Measurements from ENCODE around the gene ACTN1.

ACTN1 gene

DNA sequence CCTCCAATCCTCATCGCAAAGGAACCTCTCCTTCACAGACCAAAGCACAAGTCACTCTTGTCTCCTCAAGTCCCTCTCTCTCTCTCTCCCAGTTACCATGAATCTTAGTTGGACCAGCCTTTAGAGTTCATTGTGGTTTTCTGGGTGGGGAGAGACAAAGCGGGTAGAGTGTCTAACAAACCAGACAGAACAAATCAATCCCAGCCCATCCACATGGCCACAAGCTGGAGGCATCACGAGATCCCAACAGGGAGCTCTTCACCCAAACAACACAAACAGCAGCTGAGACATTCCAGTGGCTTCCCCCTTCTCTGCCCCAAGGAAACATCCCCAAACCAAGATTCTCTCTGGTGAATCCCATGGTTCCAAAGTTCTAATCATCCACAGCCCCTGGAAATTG is 22.4 kb downstream of the ACTN1 start:
- Histone ChIP-seq H3K27ac (peak overlapping the region in 16 of 21 experiments; percentile 16 to 86 (median 54)), H3K4me3 (no peak overlapping the region)

- H3K4me3 ChIP-seq = no peak overlapping the region
- peak overlapping the region in 17 of 21 experiments; percentile 21 to 86 (median 53) for H3K27ac ChIP-seq
Observed at GRCh38 chr14:68955851-68956179, 23.3 kb downstream of the ACTN1 start.

- no peak overlapping the region for H3K4me3 ChIP-seq
Observed at GRCh38 chr14:68955164-68955850, 23.8 kb downstream of the ACTN1 start.

GRCh38 chr14:68953196-68953555 is 25.9 kb downstream of the ACTN1 start:
- Histone ChIP-seq H3K27ac (peak overlapping the region in 19 of 21 experiments; percentile 13 to 90 (median 76)), H3K4me3 (no peak overlapping the region)

More at GRCh38 chr14:68955164-68955850, 23.8 kb downstream of the ACTN1 start:
- H3K27ac ChIP-seq = peak overlapping the region in 17 of 21 experiments; percentile 2 to 86 (median 51)

DNA sequence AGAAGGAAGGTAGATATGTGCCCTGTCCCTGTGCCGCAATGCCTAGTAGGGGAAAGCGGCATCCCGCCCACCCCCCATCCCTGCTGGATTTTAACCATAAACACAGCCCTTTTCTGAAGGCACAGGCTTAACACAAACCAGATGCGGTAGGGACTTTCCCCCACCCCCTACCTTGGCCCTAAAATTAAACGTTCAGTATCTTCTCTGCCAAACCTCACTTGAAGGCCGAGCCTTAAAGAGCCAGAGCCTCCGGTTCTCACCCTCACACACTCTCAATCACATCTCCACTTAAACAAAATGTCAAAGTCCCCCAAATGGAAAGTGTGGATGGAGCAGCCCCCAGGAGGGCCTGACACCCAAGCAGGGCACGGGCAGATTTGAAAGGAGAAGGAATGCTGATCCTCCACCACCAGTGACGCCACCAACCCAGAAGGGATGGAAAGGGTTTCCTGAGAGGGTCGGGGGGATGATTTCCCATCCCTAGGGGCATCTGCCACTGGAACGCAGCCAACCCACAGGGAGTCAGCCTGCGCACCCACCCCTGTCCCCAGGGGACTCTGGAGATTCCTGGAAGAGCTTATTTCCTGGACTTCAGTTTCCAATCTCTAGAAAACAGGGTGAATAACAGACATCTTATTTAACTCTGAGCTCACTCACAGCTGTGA is 26.4 kb downstream of the ACTN1 start:
- no peak overlapping the region for H3K4me3 ChIP-seq
- H3K27ac ChIP-seq = peak overlapping the region in 20 of 21 experiments; percentile 4 to 90 (median 78)

DNA sequence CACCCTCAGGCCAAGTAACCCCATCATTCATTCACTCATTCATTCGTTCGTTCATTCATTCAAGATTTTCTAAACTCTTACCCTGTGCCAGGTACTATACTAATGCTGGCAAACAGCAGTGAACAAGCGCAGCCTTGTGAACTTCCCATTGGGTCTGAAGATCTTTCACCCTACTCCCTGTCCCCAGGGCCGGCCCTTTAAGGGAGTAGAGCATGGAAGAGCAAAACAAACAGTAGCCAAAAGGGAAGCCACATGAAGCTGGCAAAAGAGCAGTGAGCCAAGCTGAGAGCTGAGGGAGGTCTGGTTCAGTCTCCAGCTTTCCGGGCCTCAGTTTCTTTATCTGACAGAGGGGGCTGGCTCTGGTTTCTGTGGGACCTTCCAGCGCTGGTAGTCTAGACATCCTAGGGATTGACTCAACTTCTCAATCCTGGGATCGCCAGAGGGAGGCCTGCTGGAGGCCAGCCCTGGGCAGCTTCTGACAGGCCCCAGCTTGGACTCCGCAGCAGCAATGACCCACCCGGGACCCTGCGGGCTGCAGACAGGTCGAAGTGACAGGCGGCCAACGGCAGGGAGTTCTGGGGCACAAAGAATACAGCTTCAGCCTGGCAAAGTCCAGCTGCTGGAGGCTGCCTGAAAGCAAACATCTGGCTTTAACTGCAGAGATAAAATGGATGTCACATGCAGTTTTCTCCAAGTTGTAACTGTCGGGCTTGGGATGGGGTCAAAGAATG is 27.1 kb downstream of the ACTN1 start:
- no peak overlapping the region for H3K4me3 ChIP-seq
- peak overlapping the region in 20 of 21 experiments; percentile 4 to 90 (median 78) for H3K27ac ChIP-seq

GRCh38 chr14:68951035-68951797 is 27.9 kb downstream of the ACTN1 start:
- Histone ChIP-seq H3K27ac (peak overlapping the region in 20 of 21 experiments; percentile 21 to 90 (median 80)), H3K4me3 (no peak overlapping the region)

- Histone ChIP-seq H3K4me3 (no peak overlapping the region), H3K27ac (peak overlapping the region in 13 of 21 experiments; percentile 23 to 90 (median 75))
Observed at GRCh38 chr14:68950111-68950510, 29.0 kb downstream of the ACTN1 start.

DNA sequence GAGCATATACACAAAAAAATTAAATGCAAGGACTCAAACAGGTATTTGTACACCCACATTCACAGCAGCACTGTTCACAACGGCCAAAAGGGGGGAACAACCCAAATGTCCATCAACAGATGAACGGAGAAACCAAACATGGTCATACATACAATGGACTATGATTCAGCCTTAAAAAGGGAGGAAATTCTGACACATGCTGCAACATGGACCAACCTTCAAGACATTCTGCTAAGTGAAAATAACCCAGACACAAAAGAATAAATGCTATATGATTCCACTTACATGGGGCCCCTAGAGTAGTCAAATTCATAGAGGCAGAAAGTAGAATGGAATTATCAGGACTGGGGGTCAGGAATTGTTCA is 29.5 kb downstream of the ACTN1 start:
- Histone ChIP-seq H3K4me3 (no peak overlapping the region), H3K27ac (peak overlapping the region in 17 of 21 experiments; percentile 6 to 82 (median 71))

DNA sequence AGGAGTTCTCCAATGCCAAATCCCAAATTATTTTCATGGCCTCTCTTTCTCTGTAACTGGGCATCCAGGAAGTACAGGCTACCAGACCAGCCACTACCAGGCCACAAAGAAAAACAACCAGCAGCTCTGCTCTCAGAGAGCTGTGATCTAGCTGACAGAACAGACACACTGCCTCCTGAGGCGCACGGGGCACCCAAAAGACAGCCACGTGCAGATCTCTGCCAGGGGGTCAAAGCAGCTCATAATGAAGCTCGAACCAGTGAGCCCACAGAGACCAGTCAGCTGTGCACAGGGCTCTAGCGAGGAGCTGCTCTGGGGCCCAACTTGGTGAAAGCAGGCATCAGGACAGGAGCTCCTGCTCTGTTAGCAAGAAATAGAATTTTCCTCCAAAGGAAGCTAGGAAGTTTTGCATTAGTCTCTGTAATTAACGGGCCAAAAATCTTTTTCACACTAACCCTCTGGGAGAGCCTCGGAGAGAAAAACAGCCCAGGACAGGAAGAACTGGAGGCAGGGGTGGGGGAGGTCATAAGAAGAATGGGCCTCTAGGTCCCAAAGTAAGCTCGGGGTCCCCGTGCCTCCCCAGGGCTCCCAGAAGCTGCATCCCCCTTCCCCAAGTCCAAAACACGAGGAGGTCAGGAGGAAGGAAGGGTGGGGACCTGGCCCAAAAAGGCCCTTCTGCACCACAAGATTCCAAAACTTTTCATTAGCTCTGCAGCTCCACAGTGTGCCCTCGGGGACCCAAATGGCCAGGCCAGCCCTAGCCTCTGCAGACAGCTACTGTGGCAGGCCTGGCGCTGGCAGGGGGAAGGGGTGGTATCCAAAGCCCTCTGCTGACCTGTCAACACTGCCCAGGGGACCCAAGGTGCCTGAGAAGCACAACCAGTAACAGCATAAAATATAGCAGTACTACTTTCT is 30.2 kb downstream of the ACTN1 start:
- H3K4me3 ChIP-seq = no peak overlapping the region
- H3K27ac ChIP-seq = peak overlapping the region in 20 of 21 experiments; percentile 6 to 82 (median 68)

GRCh38 chr14:68947802-68948201 is 31.3 kb downstream of the ACTN1 start:
- Histone ChIP-seq H3K4me3 (no peak overlapping the region), H3K27ac (peak overlapping the region in 15 of 21 experiments; percentile 0 to 82 (median 64))

DNA sequence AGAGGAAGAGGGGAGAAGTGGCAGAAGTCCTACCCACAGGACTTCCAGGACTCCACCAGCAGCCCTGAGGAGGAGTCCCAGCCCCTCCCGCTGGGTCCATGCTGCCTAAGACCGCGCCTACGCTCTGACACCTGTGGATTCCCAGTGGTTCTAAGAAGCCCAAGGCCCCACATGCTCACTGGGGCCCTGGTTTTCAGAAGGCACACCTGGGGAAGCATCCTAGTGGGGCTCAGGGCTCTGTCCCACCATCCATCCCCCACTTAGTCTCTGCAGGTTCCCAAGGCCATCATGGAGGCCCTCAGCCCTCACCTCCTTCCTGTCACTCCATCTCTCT is 32.6 kb downstream of the ACTN1 start:
- peak overlapping the region in 7 of 21 experiments; percentile 9 to 63 (median 39) for H3K27ac ChIP-seq

GRCh38 chr14:68945585-68946488 is 33.3 kb downstream of the ACTN1 start:
- Histone ChIP-seq H3K4me3 (no peak overlapping the region), H3K27ac (peak overlapping the region in 9 of 21 experiments; percentile 9 to 63 (median 29))

More for the DNA sequence above, 32.6 kb downstream of the ACTN1 start:
- no peak overlapping the region for H3K4me3 ChIP-seq

- Histone ChIP-seq H3K4me3 (no peak overlapping the region), H3K27ac (peak overlapping the region in 4 of 21 experiments; percentile 9 to 63 (median 30))
Observed at GRCh38 chr14:68945190-68945584, 33.9 kb downstream of the ACTN1 start.

- H3K27ac ChIP-seq = peak overlapping the region in 12 of 21 experiments; percentile 20 to 71 (median 42)
- H3K4me3 ChIP-seq = no peak overlapping the region
Observed at GRCh38 chr14:68944162-68944561, 34.9 kb downstream of the ACTN1 start.

DNA sequence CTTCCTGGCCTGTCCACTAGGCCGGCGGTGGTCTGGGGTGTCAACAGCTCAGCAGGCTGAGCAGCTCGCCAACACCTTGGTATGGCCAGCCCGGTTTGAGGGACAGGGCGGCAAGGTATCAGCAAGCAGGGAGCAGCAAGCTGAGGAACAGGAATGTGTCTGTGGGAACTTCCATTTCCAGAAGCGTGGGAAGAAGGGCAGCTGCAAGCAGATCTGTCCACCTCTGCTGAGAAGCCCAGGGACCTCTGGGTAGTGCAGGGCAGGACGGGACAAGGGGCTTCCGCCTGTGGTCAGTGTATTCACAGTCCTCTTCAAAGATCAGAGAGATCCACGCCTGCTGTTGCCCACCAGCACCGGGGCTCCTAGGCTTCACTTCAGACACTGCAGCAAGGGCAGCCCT is 36.0 kb downstream of the ACTN1 start:
- Histone ChIP-seq H3K27ac (peak overlapping the region in 9 of 21 experiments; percentile 0 to 71 (median 31)), H3K4me3 (no peak overlapping the region)

- Histone ChIP-seq H3K4me3 (no peak overlapping the region), H3K27ac (peak overlapping the region in 9 of 21 experiments; percentile 0 to 43 (median 20))
Observed at GRCh38 chr14:68942296-68943035, 36.6 kb downstream of the ACTN1 start.

Data from skin epidermis (tissue), 12 donors.